ENCODE results near the gene ERBB2.
"Not testable (repeated sequence)": the region's sequence is repeated elsewhere in the genome, so short reads cannot be mapped to it uniquely, and the experiment has no call there.

The ERBB2 gene

GRCh38 chr17:39750131-39751015, 50.5 kb downstream of the ERBB2 start:
- no peak for FAIRE-seq

DNA sequence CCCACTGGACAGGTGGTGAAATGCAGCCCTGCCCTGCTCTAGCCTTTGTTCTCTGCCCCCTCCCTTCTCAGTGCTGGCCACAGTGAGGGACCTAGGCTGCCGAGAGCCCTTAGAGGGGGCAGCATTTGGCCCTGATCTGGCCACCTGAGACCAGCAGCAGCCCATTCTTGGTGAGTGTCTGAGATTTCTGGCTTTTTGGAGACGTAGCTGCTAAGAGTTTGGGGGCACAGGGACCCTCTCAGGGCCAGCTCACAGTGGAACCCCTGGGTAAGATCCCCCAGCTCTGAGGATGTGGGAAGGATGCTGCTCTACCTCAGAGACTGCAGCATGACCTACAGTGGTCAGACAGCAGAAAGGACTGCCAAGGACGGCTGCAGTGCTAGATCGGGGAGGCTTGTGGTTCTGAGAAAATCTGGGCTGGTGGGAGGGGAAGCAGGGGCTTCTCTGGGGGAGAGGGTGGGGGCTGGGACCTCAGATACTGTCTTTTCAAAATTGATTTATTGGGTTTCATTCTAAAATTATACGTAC, 51.2 kb downstream of the ERBB2 start:
- FAIRE-seq, result no peak

DNA sequence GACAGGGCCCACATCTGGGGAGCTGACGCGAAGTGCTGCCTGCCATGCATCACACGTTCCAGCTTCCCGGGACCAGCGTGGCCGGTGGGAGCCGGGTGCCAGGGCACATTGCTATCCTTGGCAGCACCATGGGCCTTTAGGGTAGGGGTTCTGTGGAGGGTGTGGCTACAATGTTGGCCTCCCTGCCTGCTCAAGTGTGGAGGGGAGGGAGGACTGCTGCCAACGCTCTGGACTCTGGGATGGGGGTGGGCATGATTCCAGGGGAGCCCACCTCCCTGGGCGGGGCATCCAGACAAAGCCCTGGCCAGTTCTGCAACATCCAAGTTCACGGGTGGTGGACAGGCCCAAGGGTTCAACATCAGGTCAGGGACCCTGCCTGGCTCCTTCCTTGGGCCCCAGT, 51.8 kb downstream of the ERBB2 start:
- FAIRE-seq, result no peak

- no peak for FAIRE-seq
Observed at GRCh38 chr17:39752241-39752881, 52.5 kb downstream of the ERBB2 start.

- no peak for FAIRE-seq
Observed at GRCh38 chr17:39753514-39754160, 53.8 kb downstream of the ERBB2 start.

GRCh38 chr17:39754161-39754957, 54.5 kb downstream of the ERBB2 start:
- FAIRE-seq, result no peak

GRCh38 chr17:39754958-39755553, 55.2 kb downstream of the ERBB2 start:
- FAIRE-seq, result no peak

DNA sequence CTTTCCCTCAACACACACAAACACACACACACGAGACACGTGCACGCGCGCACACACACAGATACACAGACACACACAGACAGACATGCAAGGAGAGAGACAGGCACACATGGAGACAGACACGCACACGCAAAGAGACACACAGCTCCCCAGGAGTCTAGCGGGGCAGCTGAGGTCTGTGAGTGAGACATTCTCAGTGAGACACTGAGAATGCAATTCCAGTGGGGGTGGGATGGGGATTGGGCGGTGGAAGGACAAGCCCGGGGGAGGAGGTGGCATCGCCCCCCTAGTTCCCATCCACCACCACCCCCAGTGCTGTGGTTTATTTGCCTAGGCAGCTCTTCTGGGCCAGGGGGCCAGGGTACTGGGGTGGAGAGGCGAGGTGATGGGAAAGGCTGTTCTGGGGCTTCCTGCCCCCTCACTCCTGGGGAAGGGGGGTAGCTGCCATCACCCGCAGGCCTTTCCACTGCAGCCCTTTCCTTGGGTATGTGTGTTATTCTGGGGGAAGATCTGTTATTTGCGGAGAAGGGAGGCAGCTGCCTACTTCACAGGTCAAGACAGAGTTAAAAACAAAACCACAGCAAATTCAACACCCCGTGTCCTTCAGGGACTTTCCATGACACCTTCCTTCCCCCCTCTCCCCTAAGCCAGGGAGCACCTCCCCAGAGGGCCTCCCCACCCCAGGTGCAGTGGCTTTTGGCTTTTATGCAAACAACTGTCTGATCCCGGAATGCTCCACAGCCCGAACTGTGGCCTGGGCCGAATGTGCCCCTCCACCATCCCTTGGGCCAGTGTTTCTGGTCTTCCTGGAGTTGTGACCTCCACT, 55.9 kb downstream of the ERBB2 start:
- FAIRE-seq, result no peak

- no peak for FAIRE-seq
Observed at GRCh38 chr17:39756380-39757079, 56.7 kb downstream of the ERBB2 start.

- no peak for FAIRE-seq
Observed at GRCh38 chr17:39757176-39757662, 57.4 kb downstream of the ERBB2 start.

GRCh38 chr17:39757931-39758873, 58.3 kb downstream of the ERBB2 start:
- no peak for FAIRE-seq

- no peak for FAIRE-seq
Observed at GRCh38 chr17:39759204-39759603, 59.3 kb downstream of the ERBB2 start.

GRCh38 chr17:39761861-39762496, 62.1 kb downstream of the ERBB2 start:
- no peak for FAIRE-seq

DNA sequence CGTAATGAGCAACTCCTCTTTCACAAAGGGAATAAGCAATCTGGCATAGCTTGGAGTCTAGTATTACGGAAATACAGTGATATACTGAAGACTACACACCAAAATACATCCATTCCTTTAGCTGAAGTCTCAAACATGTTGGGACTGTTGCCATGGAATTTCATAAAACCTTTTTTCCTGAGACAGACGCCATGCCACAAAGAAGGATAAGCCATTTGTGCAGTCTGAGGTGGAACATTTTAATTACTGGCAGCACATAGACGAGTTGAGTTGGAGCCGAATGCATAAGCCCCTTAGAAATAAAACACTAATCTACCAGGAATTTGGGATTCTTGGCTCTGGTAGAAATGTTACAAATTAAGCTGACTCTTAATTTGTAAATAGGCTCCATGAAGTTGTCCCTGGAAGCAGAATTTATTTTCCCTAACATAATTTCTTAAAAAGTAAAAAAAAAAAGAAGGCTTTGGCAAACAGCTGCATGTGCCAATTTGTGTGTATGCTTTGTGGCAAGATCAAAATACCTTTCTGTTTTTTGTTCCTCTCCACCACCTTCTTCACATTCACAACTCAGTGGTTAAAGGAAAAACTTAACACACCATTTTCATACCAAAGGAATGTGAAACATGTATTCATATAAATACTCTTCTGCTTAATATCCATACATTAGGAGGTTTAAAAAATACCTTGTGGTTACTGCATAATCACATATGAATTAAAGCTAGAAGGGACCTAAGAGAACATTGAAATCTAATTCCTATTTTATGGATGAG, 63.4 kb downstream of the ERBB2 start:
- FAIRE-seq, result no peak

GRCh38 chr17:39764171-39764570, 64.3 kb downstream of the ERBB2 start:
- FAIRE-seq, result not testable (repeated sequence)

DNA sequence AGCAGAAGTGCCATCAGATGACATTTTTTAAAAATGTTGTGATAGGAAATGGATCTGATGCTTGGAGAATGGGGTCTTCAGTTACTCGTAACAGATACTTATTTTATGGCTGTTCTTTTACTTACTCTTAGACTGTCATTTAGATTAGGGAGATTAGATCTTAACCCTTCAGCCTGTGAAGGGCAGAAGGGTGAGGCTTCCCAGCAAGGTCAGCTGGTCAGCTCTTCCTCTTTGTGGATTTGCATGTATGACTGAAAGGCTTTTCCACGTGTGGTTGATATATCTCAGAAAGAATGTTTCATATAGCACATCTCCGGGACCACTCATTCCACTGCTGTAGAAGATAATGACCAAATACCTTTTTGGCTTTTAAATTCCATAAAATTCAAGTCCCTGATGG, 65.3 kb downstream of the ERBB2 start:
- no peak for FAIRE-seq

DNA sequence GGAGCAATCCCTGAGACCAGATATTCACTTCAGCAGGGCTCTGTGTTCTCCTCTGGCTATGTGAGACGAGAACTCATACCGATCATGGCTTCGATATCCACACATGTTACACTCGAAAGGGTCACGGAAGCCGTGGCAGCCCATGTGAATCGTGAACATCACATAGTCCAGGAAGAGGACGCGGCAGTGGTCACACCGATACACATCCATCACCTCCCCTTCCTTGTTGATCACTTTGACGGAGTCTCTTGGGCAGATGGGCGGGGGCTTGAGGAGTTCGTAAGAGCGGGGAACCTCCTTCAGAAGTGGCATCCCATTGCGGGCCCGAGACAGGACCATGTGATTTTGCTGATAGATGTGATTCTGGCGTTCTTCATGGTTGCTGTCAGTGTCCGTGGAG, 65.9 kb downstream of the ERBB2 start:
- FAIRE-seq, result no peak

DNA sequence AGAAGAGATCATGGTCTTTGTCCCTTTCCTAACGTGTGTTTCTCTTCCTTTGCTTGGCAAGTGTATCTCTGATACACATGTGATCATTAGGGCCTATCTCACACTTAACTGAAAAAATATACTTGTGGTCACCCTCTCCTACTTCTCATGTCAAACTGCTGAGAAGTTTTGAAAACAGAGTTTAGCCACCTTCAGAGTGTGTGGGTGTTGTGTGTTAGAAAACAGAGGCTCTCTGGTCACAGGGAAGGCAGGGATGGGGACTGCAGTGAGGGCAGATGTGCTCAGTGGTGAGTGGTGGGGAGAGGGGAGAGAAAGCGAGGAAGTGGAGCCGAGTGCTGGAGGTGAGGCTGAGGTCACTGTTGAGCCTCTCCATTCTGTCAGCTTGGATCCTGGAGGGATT, 67.3 kb downstream of the ERBB2 start:
- FAIRE-seq, result no peak

All from G401.6 (cell line).